Measurements from ENCODE around the gene WDR86.

DNA sequence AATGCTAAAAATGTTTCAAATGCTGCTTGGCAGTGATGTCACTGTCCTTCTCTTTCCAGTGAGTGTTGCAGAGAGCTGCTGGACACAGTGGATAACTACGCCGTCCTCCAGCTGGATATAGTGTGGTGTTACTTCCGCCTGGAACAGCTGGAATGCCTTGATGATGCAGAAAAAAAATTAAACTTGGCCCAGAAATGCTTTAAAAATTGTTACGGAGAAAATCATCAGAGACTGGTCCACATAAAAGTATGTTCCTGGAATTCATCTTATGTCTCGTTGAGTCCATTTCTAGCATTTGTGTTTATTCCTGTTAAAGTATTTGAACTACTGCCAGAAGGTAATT is 43.0 kb downstream of the WDR86 start:
- TF ChIP-seq, protein P1, sequence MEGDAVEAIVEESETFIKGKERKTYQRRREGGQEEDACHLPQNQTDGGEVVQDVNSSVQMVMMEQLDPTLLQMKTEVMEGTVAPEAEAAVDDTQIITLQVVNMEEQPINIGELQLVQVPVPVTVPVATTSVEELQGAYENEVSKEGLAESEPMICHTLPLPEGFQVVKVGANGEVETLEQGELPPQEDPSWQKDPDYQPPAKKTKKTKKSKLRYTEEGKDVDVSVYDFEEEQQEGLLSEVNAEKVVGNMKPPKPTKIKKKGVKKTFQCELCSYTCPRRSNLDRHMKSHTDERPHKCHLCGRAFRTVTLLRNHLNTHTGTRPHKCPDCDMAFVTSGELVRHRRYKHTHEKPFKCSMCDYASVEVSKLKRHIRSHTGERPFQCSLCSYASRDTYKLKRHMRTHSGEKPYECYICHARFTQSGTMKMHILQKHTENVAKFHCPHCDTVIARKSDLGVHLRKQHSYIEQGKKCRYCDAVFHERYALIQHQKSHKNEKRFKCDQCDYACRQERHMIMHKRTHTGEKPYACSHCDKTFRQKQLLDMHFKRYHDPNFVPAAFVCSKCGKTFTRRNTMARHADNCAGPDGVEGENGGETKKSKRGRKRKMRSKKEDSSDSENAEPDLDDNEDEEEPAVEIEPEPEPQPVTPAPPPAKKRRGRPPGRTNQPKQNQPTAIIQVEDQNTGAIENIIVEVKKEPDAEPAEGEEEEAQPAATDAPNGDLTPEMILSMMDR (conservative IDR thresholded peaks at IDR 0.05; ENCODE audit: low read depth, low read length) = no peak
- TF ChIP-seq EZH2 (IDR thresholded peaks at IDR 0.05; ENCODE audit: borderline replicate concordance, low read depth, low read length, poor library complexity, severe bottlenecking) = no peak

All from A673 (cell line).